ENCODE data around the gene NLRP6.

- TF ChIP-seq CTCF (IDR thresholded peaks at IDR 0.05) (no peak), POLR2A (IDR thresholded peaks at IDR 0.05) (peak in 1 of 4 donors; percentile 6)
These were observed 2.7 kb downstream of the NLRP6 start for GRCh38 chr11:280706-281485.

Data from esophagus squamous epithelium (tissue), 4 donors.